Skeletal muscle satellite cell (primary cell): ENCODE data around the gene GNAT1.
"Not testable (repeated sequence)": the region's sequence is repeated elsewhere in the genome, so short reads cannot be mapped to it uniquely, and the experiment has no call there.

ENCODE experiments used
- H3K27me3 ChIP-seq: 2 replicates; pipeline ENCODE4 v1.7.0; 2013; ENCODE audit warnings: low read length; ENCODE audit not compliant: control insufficient read depth, insufficient read depth
- H3K36me3 ChIP-seq: 2 replicates; pipeline ENCODE4 v1.7.0; 2013; ENCODE audit warnings: mild to moderate bottlenecking, control low read depth, low read length; ENCODE audit not compliant: insufficient read depth
- H3K4me1 ChIP-seq: 2 replicates; pipeline ENCODE4 v1.7.0; 2013; ENCODE audit warnings: low read length; ENCODE audit not compliant: control insufficient read depth, insufficient read depth
- H3K4me2 ChIP-seq: 2 replicates; pipeline ENCODE4 v1.7.0; 2013; ENCODE audit warnings: mild to moderate bottlenecking, low read length
- H3K4me3 ChIP-seq: 2 replicates; pipeline ENCODE4 v1.7.0; 2013; ENCODE audit warnings: low read length
- H3K9ac ChIP-seq: 2 replicates; pipeline ENCODE4 v1.7.0; 2013; ENCODE audit warnings: mild to moderate bottlenecking, low read depth, low read length, moderate library complexity
- H3K9me3 ChIP-seq: replicated peaks from 2 replicates; pipeline ENCODE4 v1.7.0; 2013; ENCODE audit warnings: mild to moderate bottlenecking, control low read depth, low read length

The GNAT1 gene

GRCh38 chr3:50208677-50209344 is 17.4 kb downstream of the GNAT1 start:
- Histone ChIP-seq H3K4me1 (peaks cover 11% of the 10 kb centered on the region), H3K4me3 (no peak overlapping the region), H3K4me2 (no peak overlapping the region), H3K9ac (no peak overlapping the region), H3K9me3 (no peaks in the 10 kb centered on the region), H3K27me3 (peaks cover 37% of the 10 kb centered on the region), H3K36me3 (no peaks in the 10 kb centered on the region)

- no peak overlapping the region for H3K4me3 ChIP-seq
- H3K9ac ChIP-seq = no peak overlapping the region
- H3K4me1 ChIP-seq = peaks cover 11% of the 10 kb centered on the region
- no peaks in the 10 kb centered on the region for H3K36me3 ChIP-seq
- no peak overlapping the region for H3K4me2 ChIP-seq
- H3K9me3 ChIP-seq = no peaks in the 10 kb centered on the region
- H3K27me3 ChIP-seq = peaks cover 33% of the 10 kb centered on the region
Observed at GRCh38 chr3:50210176-50210509, 18.7 kb downstream of the GNAT1 start.

- no peaks in the 10 kb centered on the region for H3K36me3 ChIP-seq
- H3K9me3 ChIP-seq = no peaks in the 10 kb centered on the region
- H3K4me2 ChIP-seq = no peak overlapping the region
- H3K4me3 ChIP-seq = no peak overlapping the region
- H3K27me3 ChIP-seq = peaks cover 27% of the 10 kb centered on the region
- no peak overlapping the region for H3K9ac ChIP-seq
- H3K4me1 ChIP-seq = peaks cover 5% of the 10 kb centered on the region
Observed at GRCh38 chr3:50210510-50211367, 19.3 kb downstream of the GNAT1 start.

DNA sequence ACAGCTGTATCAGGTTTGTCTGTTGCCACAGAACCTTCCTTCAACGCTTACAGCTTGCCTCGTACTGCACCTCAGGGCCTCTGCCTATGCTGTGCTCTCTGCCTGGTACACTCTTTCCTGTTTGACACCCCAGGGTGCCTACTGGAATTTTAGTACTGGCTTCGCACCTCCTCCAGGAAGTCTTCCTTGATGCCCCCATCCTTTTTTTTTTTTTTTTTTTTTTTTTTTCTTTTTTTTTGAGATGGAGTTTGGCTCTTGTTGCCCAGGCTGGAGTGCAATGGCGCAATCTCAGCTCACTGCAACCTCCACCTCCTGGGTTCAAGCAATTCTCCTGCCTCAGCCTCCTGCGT is 19.9 kb downstream of the GNAT1 start:
- H3K4me3 ChIP-seq = not testable (repeated sequence)
- peaks cover 24% of the 10 kb centered on the region for H3K27me3 ChIP-seq

GRCh38 chr3:50211930-50212329 is 20.5 kb downstream of the GNAT1 start:
- Histone ChIP-seq H3K4me2 (no peak overlapping the region), H3K9me3 (no peaks in the 10 kb centered on the region), H3K27me3 (peaks cover 21% of the 10 kb centered on the region), H3K4me1 (peaks cover 3% of the 10 kb centered on the region), H3K9ac (no peak overlapping the region), H3K4me3 (no peak overlapping the region), H3K36me3 (no peaks in the 10 kb centered on the region)

More for the DNA sequence above, 19.9 kb downstream of the GNAT1 start:
- not testable (repeated sequence) for H3K4me2 ChIP-seq, H3K9me3 ChIP-seq, H3K9ac ChIP-seq, H3K36me3 ChIP-seq, H3K4me1 ChIP-seq

- no peaks in the 10 kb centered on the region for H3K36me3 ChIP-seq
- H3K4me3 ChIP-seq = no peak overlapping the region
- H3K4me2 ChIP-seq = no peak overlapping the region
- no peak overlapping the region for H3K9ac ChIP-seq
- peaks cover 21% of the 10 kb centered on the region for H3K27me3 ChIP-seq
- H3K9me3 ChIP-seq = no peaks in the 10 kb centered on the region
- H3K4me1 ChIP-seq = peaks cover 3% of the 10 kb centered on the region
Observed at GRCh38 chr3:50212502-50212901, 21.1 kb downstream of the GNAT1 start.

GRCh38 chr3:50212971-50213370 is 21.6 kb downstream of the GNAT1 start:
- Histone ChIP-seq H3K4me2 (no peak overlapping the region), H3K36me3 (no peaks in the 10 kb centered on the region), H3K9me3 (no peaks in the 10 kb centered on the region), H3K4me3 (no peak overlapping the region), H3K27me3 (peaks cover 25% of the 10 kb centered on the region), H3K4me1 (peaks cover 3% of the 10 kb centered on the region), H3K9ac (no peak overlapping the region)

DNA sequence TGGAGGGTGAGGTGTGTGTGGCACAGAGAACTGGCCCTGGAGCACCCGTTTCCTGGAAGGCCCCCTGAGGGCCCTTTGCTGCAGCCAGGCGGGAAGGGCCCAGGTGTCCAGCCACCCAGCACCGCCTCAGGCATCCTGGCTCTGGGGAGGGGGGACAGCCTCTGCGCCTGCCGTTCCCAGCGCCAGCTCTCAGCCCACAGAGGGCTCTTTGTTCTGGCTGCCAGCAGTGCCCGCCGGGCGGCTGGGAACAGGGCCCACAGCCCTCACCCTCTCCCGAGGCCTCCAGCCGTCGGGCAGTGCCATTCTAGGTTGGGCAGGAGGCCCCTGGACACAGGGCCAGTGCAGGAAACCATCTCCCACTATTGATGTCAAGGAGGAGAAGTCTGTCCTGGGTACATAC is 22.0 kb downstream of the GNAT1 start:
- no peak overlapping the region for H3K9ac ChIP-seq
- no peaks in the 10 kb centered on the region for H3K9me3 ChIP-seq
- H3K4me2 ChIP-seq = no peak overlapping the region
- no peaks in the 10 kb centered on the region for H3K36me3 ChIP-seq
- H3K27me3 ChIP-seq = peaks cover 26% of the 10 kb centered on the region
- no peak overlapping the region for H3K4me3 ChIP-seq
- peaks cover 3% of the 10 kb centered on the region for H3K4me1 ChIP-seq

GRCh38 chr3:50214824-50215223 is 23.4 kb downstream of the GNAT1 start:
- Histone ChIP-seq H3K4me3 (no peak overlapping the region), H3K4me1 (peaks cover 3% of the 10 kb centered on the region), H3K27me3 (peaks cover 21% of the 10 kb centered on the region), H3K36me3 (no peaks in the 10 kb centered on the region), H3K9me3 (no peaks in the 10 kb centered on the region), H3K4me2 (no peak overlapping the region), H3K9ac (no peak overlapping the region)

DNA sequence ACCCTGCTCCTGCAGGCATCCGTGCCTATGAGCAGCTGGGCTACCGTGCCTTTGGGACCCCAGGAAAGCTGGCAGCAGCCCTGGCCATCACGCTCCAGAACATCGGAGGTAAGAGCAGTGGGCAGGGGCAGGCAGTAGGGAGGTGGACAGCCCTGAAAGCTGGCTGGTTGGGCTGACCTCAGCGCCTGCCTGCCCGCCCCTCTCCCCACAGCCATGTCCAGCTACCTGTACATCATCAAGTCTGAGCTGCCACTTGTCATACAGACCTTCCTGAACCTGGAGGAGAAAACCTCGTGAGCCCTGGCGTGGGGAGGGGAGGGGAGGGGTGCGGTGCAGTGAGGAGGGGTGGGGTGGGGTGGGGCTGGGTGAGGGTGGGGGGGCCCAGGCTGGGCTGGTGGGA is 24.1 kb downstream of the GNAT1 start:
- Histone ChIP-seq H3K4me1 (peaks cover 3% of the 10 kb centered on the region), H3K9ac (no peak overlapping the region), H3K27me3 (peaks cover 21% of the 10 kb centered on the region), H3K4me2 (no peak overlapping the region), H3K36me3 (no peaks in the 10 kb centered on the region), H3K4me3 (no peak overlapping the region), H3K9me3 (no peaks in the 10 kb centered on the region)

DNA sequence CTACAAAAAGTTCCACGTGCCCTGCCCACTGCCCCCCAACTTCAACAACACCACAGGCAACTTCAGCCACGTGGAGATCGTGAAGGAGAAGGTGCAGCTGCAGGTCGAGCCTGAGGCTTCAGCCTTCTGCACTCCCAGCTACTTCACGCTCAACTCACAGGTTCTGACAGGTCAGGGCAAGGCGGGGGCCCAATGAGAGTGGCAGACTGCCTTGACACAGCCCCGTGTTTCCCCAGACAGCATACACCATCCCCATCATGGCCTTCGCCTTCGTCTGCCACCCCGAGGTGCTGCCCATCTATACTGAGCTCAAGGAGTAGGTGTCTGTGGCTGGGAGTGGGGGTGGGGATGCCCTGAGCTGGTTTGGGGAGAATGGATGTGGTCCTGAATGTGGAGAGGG is 26.3 kb downstream of the GNAT1 start:
- no peak overlapping the region for H3K4me2 ChIP-seq
- H3K9me3 ChIP-seq = no peaks in the 10 kb centered on the region
- H3K36me3 ChIP-seq = no peaks in the 10 kb centered on the region
- no peak overlapping the region for H3K4me3 ChIP-seq
- H3K4me1 ChIP-seq = no peaks in the 10 kb centered on the region
- H3K9ac ChIP-seq = no peak overlapping the region
- H3K27me3 ChIP-seq = peaks cover 21% of the 10 kb centered on the region

DNA sequence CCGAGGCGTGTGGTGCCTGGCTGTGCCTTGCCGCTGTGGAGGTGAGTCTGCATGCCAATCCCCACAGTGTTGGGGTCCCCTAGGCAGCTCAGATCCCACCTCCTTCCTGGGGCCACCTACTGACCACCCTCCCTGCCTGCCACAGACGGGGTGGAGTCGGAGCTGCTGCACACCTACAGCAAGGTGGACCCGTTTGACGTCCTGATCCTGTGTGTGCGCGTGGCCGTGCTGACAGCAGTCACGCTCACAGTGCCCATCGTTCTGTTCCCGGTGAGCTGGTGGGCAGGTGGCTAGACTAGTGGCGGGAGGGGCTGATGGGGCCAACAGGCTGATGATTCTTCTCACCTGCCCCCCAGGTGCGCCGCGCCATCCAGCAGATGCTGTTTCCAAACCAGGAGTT is 27.0 kb downstream of the GNAT1 start:
- Histone ChIP-seq H3K4me1 (no peaks in the 10 kb centered on the region), H3K4me2 (no peak overlapping the region), H3K9ac (no peak overlapping the region), H3K36me3 (no peaks in the 10 kb centered on the region), H3K9me3 (no peaks in the 10 kb centered on the region), H3K4me3 (no peak overlapping the region), H3K27me3 (peaks cover 23% of the 10 kb centered on the region)
